Astrocyte (in vitro differentiated cells and primary cell): ENCODE data around the gene HSFX2. TPM values are rescaled to one million over a fixed set of nuclear protein-coding genes. Genes with fewer than 3 reads are reported as not detected.

Experiments used
- DNase-seq: peaks from one replicate; pipeline ENCODE4 v3.0.0-alpha.2; 2010; ENCODE audit warnings: low read depth
- FAIRE-seq: peaks from 2 replicates; lab custom pipeline; 2011; peaks lifted over from hg19 to GRCh38; lab: Jason Lieb, UNC
- H2AFZ ChIP-seq: 2 replicates; pipeline ENCODE4 v1.6.0; 2012; ENCODE audit warnings: low read depth, low read length, inconsistent platforms
- H3K27ac ChIP-seq: 2 replicates; pipeline ENCODE4 v1.5.1; 2011; ENCODE audit warnings: low read depth, low read length, inconsistent platforms
- H3K27me3 ChIP-seq: 2 replicates; pipeline ENCODE4 v1.6.0; 2011; ENCODE audit warnings: low read length, inconsistent platforms; ENCODE audit not compliant: insufficient read depth
- H3K36me3 ChIP-seq: 2 replicates; pipeline ENCODE4 v1.5.1; 2011; ENCODE audit warnings: low read length, inconsistent platforms; ENCODE audit not compliant: insufficient read depth
- H3K4me1 ChIP-seq: 2 replicates; pipeline ENCODE4 v1.5.1; 2011; ENCODE audit warnings: low read length, inconsistent platforms; ENCODE audit not compliant: insufficient read depth
- H3K4me2 ChIP-seq: 2 replicates; pipeline ENCODE4 v1.6.0; 2012; ENCODE audit warnings: low read length, inconsistent platforms
- H3K4me3 ChIP-seq: 2 replicates; pipeline ENCODE4 v1.5.1; 2011; ENCODE audit warnings: low read depth, mild to moderate bottlenecking, low read length, inconsistent platforms; ENCODE audit not compliant: insufficient read depth
- H3K79me2 ChIP-seq: 2 replicates; pipeline ENCODE4 v1.6.0; 2012; ENCODE audit warnings: mild to moderate bottlenecking, low read length, inconsistent platforms; ENCODE audit not compliant: insufficient read depth
- H3K9ac ChIP-seq: 2 replicates; pipeline ENCODE4 v1.6.0; 2012; ENCODE audit warnings: mild to moderate bottlenecking, low read length, inconsistent platforms
- H3K9me3 ChIP-seq: 2 replicates; pipeline ENCODE4 v1.5.1; 2012; ENCODE audit warnings: low read depth, mild to moderate bottlenecking, low read length, inconsistent platforms; ENCODE audit not compliant: insufficient read depth
- H4K20me1 ChIP-seq: 2 replicates; pipeline ENCODE4 v1.6.0; 2012; ENCODE audit warnings: low read length, inconsistent platforms; ENCODE audit not compliant: insufficient read depth
- H3K27ac Mint-ChIP-seq: one replicate; pipeline ENCODE4 v1.8.0; 2021; ENCODE audit warnings: mild to moderate bottlenecking, mixed read lengths; ENCODE audit not compliant: unreplicated experiment
- H3K27me3 Mint-ChIP-seq: one replicate; pipeline ENCODE4 v1.8.0; 2021; ENCODE audit warnings: low read depth, mixed read lengths; ENCODE audit not compliant: unreplicated experiment
- H3K36me3 Mint-ChIP-seq: one replicate; pipeline ENCODE4 v1.8.0; 2021; ENCODE audit warnings: low read depth, mixed read lengths; ENCODE audit not compliant: unreplicated experiment
- H3K4me1 Mint-ChIP-seq: one replicate; pipeline ENCODE4 v1.8.0; 2021; ENCODE audit warnings: low read depth, mixed read lengths; ENCODE audit not compliant: unreplicated experiment
- H3K4me3 Mint-ChIP-seq: one replicate; pipeline ENCODE4 v1.8.0; 2021; ENCODE audit warnings: mild to moderate bottlenecking, moderate library complexity, mixed read lengths; ENCODE audit not compliant: unreplicated experiment
- H3K9me3 Mint-ChIP-seq: one replicate; pipeline ENCODE4 v1.8.0; 2021; ENCODE audit warnings: mild to moderate bottlenecking, mixed read lengths; ENCODE audit not compliant: unreplicated experiment
- CTCF ChIP-seq: IDR thresholded peaks from 2 replicates; pipeline ENCODE4 v1.5.1; 2011; ENCODE audit warnings: low read depth, mild to moderate bottlenecking, inconsistent platforms, low read length, moderate library complexity; ENCODE audit not compliant: insufficient read depth
- EZH2 ChIP-seq: IDR thresholded peaks from 2 replicates; pipeline ENCODE4 v1.6.1; 2012; ENCODE audit warnings: mild to moderate bottlenecking, low read length, inconsistent platforms; ENCODE audit not compliant: insufficient read depth
- total RNA-seq: library from RNA; stranded (reverse); gene quantifications from 2 replicates; pipeline ENCODE4 v1.2.1, GENCODE V29; 2021

Gene HSFX2
- total RNA-seq, 1 donor from 2014 or later = not detected

GRCh38 chrX:149572743-149573142 is 22.4 kb downstream of the HSFX2 start:
- H3K4me3 Mint-ChIP-seq = no peak overlapping the region
- H3K27me3 Mint-ChIP-seq = no peaks in the 10 kb centered on the region
- Histone ChIP-seq H3K4me1 (no peaks in the 10 kb centered on the region), H3K4me2 (no peak overlapping the region), H3K27ac (no peak overlapping the region), H2AFZ (no peak overlapping the region), H3K9ac (no peak overlapping the region), H3K9me3 (no peaks in the 10 kb centered on the region), H3K79me2 (no peaks in the 10 kb centered on the region), H3K27me3 (no peaks in the 10 kb centered on the region), H3K36me3 (no peaks in the 10 kb centered on the region), H4K20me1 (no peaks in the 10 kb centered on the region), H3K4me3 (no peak overlapping the region)
- FAIRE-seq (no peak), DNase-seq (no peak)
- H3K4me1 Mint-ChIP-seq = peaks cover 10% of the 10 kb centered on the region
- TF ChIP-seq CTCF (no peak), EZH2 (no peak)
- no peaks in the 10 kb centered on the region for H3K36me3 Mint-ChIP-seq
- no peaks in the 10 kb centered on the region for H3K9me3 Mint-ChIP-seq
- H3K27ac Mint-ChIP-seq = peak overlapping the region; percentile 50

- FAIRE-seq (peak; percentile 77), DNase-seq (no peak)
- no peaks in the 10 kb centered on the region for H3K9me3 ChIP-seq
- Mint-ChIP-seq H3K9me3 (no peaks in the 10 kb centered on the region), H3K4me3 (no peak overlapping the region), H3K4me1 (peaks cover 10% of the 10 kb centered on the region), H3K27ac (no peak overlapping the region), H3K36me3 (no peaks in the 10 kb centered on the region), H3K27me3 (no peaks in the 10 kb centered on the region)
- TF ChIP-seq EZH2 (no peak), CTCF (no peak)
- no peaks in the 10 kb centered on the region for H3K36me3 ChIP-seq
- no peak overlapping the region for H3K9ac ChIP-seq
- no peak overlapping the region for H2AFZ ChIP-seq
- no peak overlapping the region for H3K27ac ChIP-seq
- no peaks in the 10 kb centered on the region for H3K79me2 ChIP-seq
- H3K27me3 ChIP-seq = no peaks in the 10 kb centered on the region
- no peak overlapping the region for H3K4me2 ChIP-seq
- H4K20me1 ChIP-seq = no peaks in the 10 kb centered on the region
- H3K4me3 ChIP-seq = no peak overlapping the region
- no peaks in the 10 kb centered on the region for H3K4me1 ChIP-seq
These were observed 23.3 kb downstream of the HSFX2 start for GRCh38 chrX:149571770-149572169.

- no peak for TF ChIP-seq EZH2
- no peak for TF ChIP-seq CTCF
- no peak overlapping the region for H3K9ac ChIP-seq
- H3K27me3 Mint-ChIP-seq = no peaks in the 10 kb centered on the region
- H3K9me3 Mint-ChIP-seq = no peaks in the 10 kb centered on the region
- no peak overlapping the region for H3K4me3 ChIP-seq
- H4K20me1 ChIP-seq = no peaks in the 10 kb centered on the region
- H3K4me2 ChIP-seq = no peak overlapping the region
- H3K4me1 ChIP-seq = no peaks in the 10 kb centered on the region
- no peaks in the 10 kb centered on the region for H3K79me2 ChIP-seq
- H3K27ac ChIP-seq = no peak overlapping the region
- H3K27ac Mint-ChIP-seq = no peak overlapping the region
- no peaks in the 10 kb centered on the region for H3K9me3 ChIP-seq
- peaks cover 10% of the 10 kb centered on the region for H3K4me1 Mint-ChIP-seq
- no peaks in the 10 kb centered on the region for H3K27me3 ChIP-seq
- H3K4me3 Mint-ChIP-seq = no peak overlapping the region
- no peaks in the 10 kb centered on the region for H3K36me3 ChIP-seq
- FAIRE-seq = no peak
- no peaks in the 10 kb centered on the region for H3K36me3 Mint-ChIP-seq
- no peak overlapping the region for H2AFZ ChIP-seq
- peak; percentile 33 for DNase-seq
These were observed 24.4 kb downstream of the HSFX2 start for GRCh38 chrX:149570668-149571067.
